Lung (tissue), 12 donors: Measurements from ENCODE around the gene LYPD6. TPM values are rescaled to one million over a fixed set of nuclear protein-coding genes. Genes with fewer than 3 reads are reported as not detected.

Experiments used
- ATAC-seq: fragments of 200-7000 bp; cut with Tn5 transposase; one replicate; pipeline ENCODE4 v1.9.1; 2020; ENCODE audit warnings: moderate number of reproducible peaks; ENCODE audit not compliant: insufficient read depth, low FRiP score
- DNase-seq, 3 donors: peaks; one replicate each; pipeline ENCODE4 v3.0.0-alpha.2; 2013 to 2017
- H3K27ac ChIP-seq, 2 donors: one replicate each; pipeline ENCODE4 v1.5.1; 2013; ENCODE audit warnings: mild to moderate bottlenecking in 2 of 2, moderate library complexity in 2 of 2, control low read depth in 1 of 2, inconsistent platforms in 1 of 2, low read depth in 1 of 2, low read length in 1 of 2
- H3K27me3 ChIP-seq, 3 donors: one replicate each; pipeline ENCODE4 v1.5.1; 2013; ENCODE audit warnings: low read length in 2 of 3; ENCODE audit not compliant: control insufficient read depth in 3 of 3, insufficient read depth in 3 of 3
- H3K36me3 ChIP-seq, 4 donors: one replicate each; pipeline ENCODE4 v1.5.1; 2013; ENCODE audit warnings: low read length in 4 of 4, mild to moderate bottlenecking in 1 of 4, moderate library complexity in 1 of 4; ENCODE audit not compliant: control insufficient read depth in 4 of 4, insufficient read depth in 4 of 4
- H3K4me1 ChIP-seq, 5 donors: one replicate each; pipeline ENCODE4 v1.5.1; 2013; ENCODE audit warnings: low read length in 5 of 5, mild to moderate bottlenecking in 2 of 5, moderate library complexity in 1 of 5; ENCODE audit not compliant: control insufficient read depth in 5 of 5, insufficient read depth in 5 of 5
- H3K4me3 ChIP-seq: one replicate; pipeline ENCODE4 v1.5.1; 2013; ENCODE audit warnings: mild to moderate bottlenecking, control low read depth, moderate library complexity
- H3K9ac ChIP-seq, 2 donors: one replicate each; pipeline ENCODE4 v1.5.1; 2013; ENCODE audit warnings: low read length in 2 of 2, control low read depth in 1 of 2; ENCODE audit not compliant: insufficient read depth in 1 of 2
- H3K9me3 ChIP-seq, 4 donors: one replicate each; pipeline ENCODE4 v1.5.1; 2013; ENCODE audit warnings: low read length in 3 of 4, mild to moderate bottlenecking in 1 of 4, moderate library complexity in 1 of 4; ENCODE audit not compliant: control insufficient read depth in 4 of 4, insufficient read depth in 3 of 4
- WGBS, 2 donors: extraction: QIAGEN DNeasy Blood & Tissue Kit; methylation state at CpG; one replicate each; pipeline ENCODE4 v1.1.7; 2013; 5-methylcytosine and 5-hydroxymethylcytosine counted together
- polyA plus RNA-seq, 2 donors: library from polyadenylated mRNA; stranded (reverse); fragments of 200-250 nt; gene quantifications; one replicate each; pipeline ENCODE4 v1.2.1, GENCODE V29; 2013
- total RNA-seq, 2 donors: library from RNA; depleted of rRNA in 1 of 2; stranded (reverse); fragments of >200 nt in 1 of 2; gene quantifications; one replicate each; pipeline ENCODE4 v1.2.1, GENCODE V29; 2014 to 2021
- TF ChIP-seq, protein P1 (sequence below): IDR thresholded peaks from 2 replicates; pipeline ENCODE4 v1.5.1; 2012; ENCODE audit warnings: mild to moderate bottlenecking; ENCODE audit errors: control extremely low read depth, extremely low read depth
- donor health status: control.
- donor health status: control.
- donor health status: Bipolar disorder and iron deficiency.
- donor health status: healthy.
- donor health status: DM: yes; HTN: yes; CAD: no.

The LYPD6 gene
- total and polyA plus RNA-seq, 4 donors = 0.16 to 6.3 (median 0.48) TPM

DNA sequence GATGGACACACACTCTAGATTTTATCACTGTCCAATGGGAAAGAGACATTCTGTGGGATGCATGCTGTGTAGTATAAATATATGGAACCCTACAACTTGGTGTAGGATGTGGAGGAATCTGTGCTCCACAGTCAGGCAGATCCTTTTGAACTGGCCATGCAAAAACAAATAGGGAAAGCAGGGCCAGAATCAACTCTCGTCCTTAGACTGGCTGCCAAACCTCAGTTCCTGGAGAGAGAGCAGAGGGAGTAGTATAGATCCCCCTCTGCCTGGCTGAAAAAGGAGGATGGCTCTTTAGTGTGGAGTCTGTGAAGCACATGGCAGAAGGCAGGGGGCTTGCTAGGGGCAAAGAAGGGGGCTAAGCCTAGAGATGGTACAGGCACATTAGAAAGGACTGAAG, 84.7 kb downstream of the LYPD6 start:
- Histone ChIP-seq H3K4me1 (peaks cover 0 to 7% (median 3%) of the 10 kb centered on the region in 5 donors), H3K27ac (no peak overlapping the region), H3K4me3 (no peak overlapping the region), H3K9ac (no peak overlapping the region), H3K27me3 (peaks cover 0 to 70% (median 0%) of the 10 kb centered on the region in 3 donors), H3K9me3 (peaks cover 0 to 2% (median 0%) of the 10 kb centered on the region in 4 donors), H3K36me3 (no peaks in the 10 kb centered on the region)
- ATAC-seq (no peak), DNase-seq (peak in 1 of 3 donors; percentile 25)
- TF ChIP-seq, protein P1, sequence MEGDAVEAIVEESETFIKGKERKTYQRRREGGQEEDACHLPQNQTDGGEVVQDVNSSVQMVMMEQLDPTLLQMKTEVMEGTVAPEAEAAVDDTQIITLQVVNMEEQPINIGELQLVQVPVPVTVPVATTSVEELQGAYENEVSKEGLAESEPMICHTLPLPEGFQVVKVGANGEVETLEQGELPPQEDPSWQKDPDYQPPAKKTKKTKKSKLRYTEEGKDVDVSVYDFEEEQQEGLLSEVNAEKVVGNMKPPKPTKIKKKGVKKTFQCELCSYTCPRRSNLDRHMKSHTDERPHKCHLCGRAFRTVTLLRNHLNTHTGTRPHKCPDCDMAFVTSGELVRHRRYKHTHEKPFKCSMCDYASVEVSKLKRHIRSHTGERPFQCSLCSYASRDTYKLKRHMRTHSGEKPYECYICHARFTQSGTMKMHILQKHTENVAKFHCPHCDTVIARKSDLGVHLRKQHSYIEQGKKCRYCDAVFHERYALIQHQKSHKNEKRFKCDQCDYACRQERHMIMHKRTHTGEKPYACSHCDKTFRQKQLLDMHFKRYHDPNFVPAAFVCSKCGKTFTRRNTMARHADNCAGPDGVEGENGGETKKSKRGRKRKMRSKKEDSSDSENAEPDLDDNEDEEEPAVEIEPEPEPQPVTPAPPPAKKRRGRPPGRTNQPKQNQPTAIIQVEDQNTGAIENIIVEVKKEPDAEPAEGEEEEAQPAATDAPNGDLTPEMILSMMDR = no peak
- WGBS, 2 donors = 48 to 79% methylated on average over 1 of the region's 1 CpG

DNA sequence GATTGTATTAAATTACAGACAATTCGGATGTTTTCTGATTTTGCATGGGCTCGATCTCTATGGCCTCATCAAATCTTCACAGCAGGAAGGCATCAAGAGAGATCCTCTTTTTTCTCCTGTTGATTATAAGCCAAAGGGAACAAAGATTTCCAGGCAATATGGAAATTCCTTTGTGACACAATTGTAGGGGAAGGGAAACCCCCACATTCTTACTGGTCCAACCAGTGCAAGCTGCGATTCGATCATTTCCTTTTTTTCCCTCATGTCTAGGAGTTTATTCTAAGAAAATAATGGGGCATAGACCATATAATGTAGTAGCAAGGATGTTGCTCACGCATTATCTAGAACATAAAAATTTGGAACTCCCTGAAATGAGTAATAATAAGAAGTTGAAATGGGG, 87.7 kb downstream of the LYPD6 start:
- peaks cover 0 to 10% (median 6%) of the 10 kb centered on the region in 5 donors for H3K4me1 ChIP-seq
- DNase-seq (no peak), ATAC-seq (no peak)
- 85% methylated on average over 5 of the region's 5 CpGs for WGBS, 2 donors
- no peak overlapping the region for H3K4me3 ChIP-seq
- TF ChIP-seq, protein P1 = no peak
- no peak overlapping the region for H3K9ac ChIP-seq
- H3K27ac ChIP-seq = no peak overlapping the region
- peaks cover 0 to 65% (median 0%) of the 10 kb centered on the region in 3 donors for H3K27me3 ChIP-seq
- H3K9me3 ChIP-seq = peaks cover 0 to 2% (median 0%) of the 10 kb centered on the region in 4 donors
- no peaks in the 10 kb centered on the region for H3K36me3 ChIP-seq

DNA sequence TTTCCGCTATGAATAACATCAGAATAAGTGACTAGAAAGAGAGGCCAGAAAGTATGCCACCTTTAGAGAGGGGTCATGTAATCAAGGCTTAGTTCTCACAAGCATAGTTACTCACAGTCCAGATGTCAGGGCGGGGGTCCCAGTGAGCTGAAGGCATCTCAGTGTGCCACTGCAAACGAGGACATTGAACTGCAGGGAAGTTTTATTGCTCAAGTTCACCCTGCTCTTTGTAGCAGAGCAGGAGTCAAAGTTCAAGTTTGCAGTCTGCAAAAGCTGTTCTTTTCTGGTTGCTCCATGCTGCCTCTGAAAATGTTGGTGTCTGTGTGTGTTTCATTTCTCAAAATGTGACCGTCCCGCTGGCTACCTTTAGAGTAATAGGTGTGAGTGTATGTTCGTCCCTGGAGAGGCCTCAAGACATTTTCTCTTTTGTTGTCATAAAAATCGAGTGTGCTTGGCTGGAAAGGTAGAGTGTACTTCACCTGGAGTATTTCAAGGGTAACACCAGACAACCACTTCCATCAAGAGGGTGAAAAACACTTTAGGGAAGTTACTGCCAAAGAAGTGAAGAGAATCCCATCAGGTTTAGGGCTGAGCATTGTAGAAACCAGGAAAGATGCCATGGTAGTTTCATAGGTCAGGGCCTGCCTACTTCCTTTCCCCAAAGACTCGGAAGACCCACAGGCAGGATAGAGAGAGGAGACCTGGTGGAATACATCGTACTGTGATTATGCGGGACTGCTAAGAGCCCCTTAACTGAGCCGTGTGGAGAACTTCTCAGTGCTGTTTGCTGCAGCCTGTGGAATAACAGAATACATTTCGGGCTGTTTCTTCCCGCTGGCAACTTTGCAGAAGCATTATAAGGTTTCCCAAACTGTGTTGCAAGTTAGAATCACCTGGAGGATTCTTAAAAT, 89.9 kb downstream of the LYPD6 start:
- 68 to 82% methylated on average over 13 of the region's 13 CpGs for WGBS, 2 donors
- Histone ChIP-seq H3K36me3 (no peaks in the 10 kb centered on the region), H3K9ac (no peak overlapping the region), H3K4me3 (no peak overlapping the region), H3K27ac (no peak overlapping the region), H3K9me3 (no peaks in the 10 kb centered on the region), H3K27me3 (peaks cover 0 to 62% (median 0%) of the 10 kb centered on the region in 3 donors), H3K4me1 (peaks cover 0 to 10% (median 4%) of the 10 kb centered on the region in 5 donors)
- TF ChIP-seq, protein P1 = no peak
- DNase-seq (peak in 2 of 3 donors; percentile 14 to 43), ATAC-seq (peak; percentile 32)
